HG02571 (cell line): ENCODE data around the gene THRAP3.
"Not testable (repeated sequence)": the region's sequence is repeated elsewhere in the genome, so short reads cannot be mapped to it uniquely, and the experiment has no call there.

Source experiments
- ATAC-seq: cut with Tn5 transposase; IDR thresholded peaks from one replicate; pipeline ENCODE4 v1.9.1; 2021; ENCODE audit warnings: mild to moderate bottlenecking, moderate library complexity; ENCODE audit not compliant: unreplicated experiment

The THRAP3 gene

DNA sequence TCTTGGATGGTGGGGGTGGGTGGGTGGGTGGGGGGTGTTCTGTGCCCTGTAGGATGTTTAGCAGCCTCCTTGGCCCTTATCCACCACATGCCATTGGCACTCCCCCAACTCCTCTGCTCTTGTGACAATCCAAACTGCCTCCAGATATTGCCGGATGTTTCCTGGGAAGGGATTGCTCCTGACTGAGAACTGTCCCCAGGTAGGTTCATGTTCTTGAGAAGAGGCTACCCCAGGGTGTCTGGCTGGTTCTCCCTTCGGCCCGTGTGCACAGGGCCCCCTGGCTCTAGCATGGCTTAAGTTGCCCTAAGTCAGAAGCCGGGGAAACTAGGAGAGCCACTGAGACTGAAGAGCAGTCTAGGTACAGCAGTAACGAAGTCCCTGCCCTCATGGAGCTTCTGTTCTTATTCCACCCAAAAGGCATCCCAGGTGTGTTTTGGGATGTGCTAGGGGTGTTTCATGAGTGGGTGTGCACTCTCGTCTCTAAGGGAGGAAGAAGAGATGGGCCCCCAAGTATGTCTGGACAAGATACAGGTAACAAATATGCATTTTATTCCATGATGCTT lies 19.8 kb upstream of the THRAP3 start:
- no peak for ATAC-seq

DNA sequence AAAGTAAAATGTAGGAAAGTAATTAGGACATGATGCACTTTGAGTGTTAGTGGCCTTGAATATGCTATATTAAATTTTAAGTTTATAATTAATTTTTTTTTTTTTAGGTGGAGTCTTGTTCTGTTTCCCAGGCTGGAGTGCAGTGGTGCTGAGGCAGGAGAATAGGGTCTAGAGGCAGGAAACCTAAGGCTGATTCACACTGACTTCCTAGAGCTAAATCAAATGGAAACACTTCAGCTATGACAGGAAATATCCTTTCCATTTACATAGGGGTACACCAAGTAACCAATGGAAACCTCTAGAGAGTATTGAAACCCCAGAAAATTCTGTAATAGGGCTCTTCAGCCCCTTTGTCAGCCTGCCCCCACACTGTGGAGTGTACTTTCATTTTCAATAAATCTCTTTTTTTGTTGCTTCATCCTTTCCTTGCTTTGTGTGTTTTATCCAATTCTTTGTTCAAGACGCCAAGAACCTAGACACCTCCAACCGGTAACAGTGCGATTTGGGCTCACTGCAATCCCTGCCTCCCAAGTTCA lies 17.9 kb upstream of the THRAP3 start:
- ATAC-seq = no peak

DNA sequence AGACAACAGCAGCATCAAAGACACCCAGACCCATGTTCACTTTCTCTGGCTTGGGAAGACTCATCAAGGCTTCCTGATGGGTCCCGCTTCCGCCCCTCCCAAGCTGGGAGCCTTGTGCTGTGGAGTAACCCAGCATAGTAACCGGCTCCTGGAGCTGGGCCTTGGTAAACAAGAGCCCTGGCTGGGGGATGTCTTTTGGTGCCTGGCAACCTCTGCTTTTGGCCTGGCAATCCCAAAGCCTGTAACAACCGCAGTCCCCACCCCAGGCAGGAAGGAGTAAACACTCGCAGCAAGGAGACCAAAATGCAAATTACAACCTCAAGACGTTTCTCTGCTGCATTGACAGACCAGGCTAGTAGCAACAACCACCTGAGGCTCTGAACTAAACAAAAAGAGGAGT lies 16.9 kb upstream of the THRAP3 start:
- ATAC-seq = no peak

DNA sequence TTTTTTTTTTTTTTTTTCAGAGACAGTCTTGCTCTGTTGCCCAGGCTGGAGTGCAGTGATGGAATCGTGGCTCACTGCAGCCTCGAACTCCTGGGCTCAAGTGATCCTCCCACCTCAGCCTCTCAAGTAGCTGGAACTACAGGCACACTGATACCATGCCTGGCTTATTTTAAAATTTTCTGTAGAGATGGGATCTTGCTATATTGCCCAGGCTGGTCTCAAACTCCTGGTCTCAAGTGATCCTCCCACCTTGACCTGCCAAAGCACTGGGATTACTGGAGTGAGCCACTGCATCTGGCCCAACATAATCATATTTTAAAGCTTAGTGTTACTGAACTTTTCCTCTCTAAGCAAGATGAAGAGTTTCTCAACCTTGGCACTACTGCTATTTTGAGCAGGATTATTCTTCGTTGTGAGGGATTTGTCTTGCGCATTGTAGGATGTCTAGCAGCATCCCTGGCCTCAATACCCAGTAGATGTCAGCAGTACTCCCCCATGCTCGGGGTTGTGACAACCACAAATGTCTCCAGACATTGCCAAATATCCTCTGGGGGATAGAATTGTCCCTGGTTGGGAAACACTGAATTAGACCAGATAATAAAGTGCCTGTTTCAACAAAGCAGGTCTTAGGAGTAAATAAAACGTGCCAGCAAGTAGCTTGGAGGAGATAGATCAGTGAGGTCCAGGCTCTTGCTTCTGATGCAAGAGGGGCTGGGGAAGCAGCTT lies 15.1 kb upstream of the THRAP3 start:
- ATAC-seq = no peak

DNA sequence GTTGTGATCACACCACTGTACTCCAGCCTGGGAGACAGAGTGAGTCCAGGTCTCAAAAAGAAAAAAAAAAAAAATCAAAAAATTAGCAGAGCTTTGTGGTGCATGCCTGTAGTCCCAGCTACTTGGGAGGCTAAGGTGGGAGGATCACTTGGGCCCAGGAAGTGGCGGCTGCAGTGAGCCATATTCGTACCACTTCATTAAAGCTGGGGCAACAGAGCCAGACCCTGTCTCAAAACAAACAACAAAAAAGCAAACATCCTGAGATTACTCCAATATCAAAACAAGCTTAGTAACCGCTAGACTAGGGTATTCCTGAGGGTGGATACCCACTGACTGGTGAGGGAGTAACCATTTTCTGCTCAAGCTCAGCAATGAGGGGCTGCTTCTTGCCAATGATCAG lies 12.9 kb upstream of the THRAP3 start:
- no peak for ATAC-seq

DNA sequence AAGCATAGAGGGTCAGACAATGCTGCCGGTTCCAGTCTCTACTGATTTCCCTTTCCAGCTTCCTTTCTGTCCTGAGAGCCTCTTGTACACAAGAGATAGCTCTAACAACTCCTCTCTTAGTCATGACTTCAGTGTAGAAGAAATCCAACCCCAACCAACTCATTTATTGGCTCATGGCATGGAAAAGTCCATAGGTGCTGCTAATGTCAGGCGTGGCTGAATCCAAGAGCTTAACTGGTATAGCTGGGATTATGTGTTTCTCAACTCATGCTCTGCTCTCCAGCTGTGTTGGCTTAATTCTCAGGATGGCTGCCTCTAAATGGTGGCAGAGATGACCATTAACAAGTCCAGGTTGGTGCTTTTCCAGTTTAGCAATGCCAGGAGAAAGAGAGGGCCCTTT lies 12.4 kb upstream of the THRAP3 start:
- ATAC-seq = no peak

DNA sequence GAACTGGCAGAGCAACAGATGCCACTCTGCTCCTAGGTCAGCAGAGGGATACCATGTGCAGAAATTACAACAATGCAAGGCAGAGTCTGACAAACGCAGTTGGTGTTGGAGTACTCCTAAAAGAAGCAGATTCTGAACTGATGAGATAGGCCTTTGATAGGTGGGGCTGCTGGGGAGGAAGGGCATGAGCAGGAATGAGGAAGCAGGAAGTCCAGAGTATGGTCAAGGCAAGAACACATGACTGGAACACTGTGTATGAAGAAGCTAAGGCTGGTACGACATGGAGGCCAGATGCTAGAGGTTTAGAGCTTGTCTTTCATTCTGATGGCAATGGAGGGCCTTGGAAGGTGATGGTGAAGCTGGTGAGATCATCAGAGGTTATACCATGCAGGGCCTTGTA lies 11.5 kb upstream of the THRAP3 start:
- no peak for ATAC-seq

DNA sequence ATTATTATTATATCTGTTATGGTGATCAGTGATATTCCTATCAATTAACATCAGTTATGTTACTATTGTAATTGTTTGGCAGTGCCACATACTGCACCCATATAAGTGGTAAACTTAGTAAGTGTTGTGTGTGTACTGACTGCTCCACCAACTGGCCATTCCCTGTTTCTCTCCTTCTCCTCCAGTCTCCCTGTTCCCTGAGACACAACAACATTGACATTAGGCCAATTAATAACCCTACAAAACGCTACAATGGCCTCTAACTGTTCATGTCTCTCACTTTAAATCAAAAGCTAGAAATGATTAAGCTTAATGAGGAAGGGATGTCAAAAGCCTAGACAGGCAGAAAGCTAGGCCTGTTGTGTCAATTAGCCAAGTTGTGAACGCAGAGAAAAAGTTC lies 6.6 kb upstream of the THRAP3 start:
- no peak for ATAC-seq

DNA sequence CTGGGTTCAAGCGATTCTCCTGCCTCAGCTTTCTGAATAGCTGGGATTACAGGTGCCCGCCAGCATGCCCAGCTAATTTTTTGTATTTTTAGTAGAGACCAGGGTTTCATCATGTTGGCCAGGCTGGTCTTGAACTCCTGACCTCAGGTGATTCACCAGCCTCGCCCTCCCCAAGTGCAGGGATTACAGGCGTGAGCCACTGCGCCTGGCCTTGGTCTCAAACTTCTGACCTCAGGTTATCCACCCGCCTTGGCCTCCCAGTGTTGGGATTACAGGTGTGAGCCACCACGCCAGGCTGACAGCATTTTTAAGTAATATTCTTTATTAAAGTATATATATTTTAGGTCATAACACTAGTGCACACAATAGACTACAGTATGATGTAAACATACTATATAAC lies 2.3 kb upstream of the THRAP3 start:
- ATAC-seq = not testable (repeated sequence)

DNA sequence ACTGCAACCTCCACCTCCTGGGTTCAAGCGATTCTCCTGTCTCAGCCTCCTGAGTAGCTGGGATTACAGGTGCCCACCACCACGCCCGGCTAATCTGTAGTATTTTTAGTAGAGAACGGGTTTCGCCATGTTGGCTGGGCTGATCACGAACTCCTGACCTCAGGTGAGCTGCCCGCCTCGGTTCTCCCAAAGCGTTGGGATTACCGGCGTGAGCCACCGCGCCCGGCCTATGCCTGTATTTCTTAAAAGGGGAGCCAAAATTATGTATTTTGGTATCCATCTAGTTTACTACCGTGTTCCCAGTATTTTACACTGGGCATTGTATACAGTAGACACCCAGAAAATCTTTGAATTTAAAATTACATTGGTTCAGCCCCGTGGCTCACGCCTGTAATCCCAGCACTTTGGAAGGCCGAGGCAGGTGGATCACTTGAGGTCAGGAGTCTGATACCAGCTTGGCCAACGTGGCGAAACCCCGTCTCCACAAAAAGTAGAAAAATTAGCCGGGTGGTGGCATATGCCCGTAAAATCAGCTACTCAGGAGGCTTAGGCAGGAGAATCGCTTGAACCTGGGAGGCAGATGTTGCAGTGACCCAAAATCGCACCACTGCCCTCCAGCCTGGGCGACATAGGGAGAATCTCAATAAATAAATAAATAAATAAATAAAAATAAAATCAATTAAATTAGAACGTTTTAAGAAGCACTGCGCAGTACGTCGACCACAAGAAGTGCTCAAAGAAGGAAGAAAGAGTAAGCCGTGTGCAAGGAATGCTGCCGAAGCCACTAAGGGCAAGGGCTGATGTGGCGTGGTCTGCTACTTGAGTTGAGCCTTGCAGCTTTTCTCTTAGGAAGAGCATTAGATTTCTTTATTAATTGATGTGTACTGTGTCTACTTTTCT lies 1.5 kb upstream of the THRAP3 start:
- ATAC-seq = no peak

DNA sequence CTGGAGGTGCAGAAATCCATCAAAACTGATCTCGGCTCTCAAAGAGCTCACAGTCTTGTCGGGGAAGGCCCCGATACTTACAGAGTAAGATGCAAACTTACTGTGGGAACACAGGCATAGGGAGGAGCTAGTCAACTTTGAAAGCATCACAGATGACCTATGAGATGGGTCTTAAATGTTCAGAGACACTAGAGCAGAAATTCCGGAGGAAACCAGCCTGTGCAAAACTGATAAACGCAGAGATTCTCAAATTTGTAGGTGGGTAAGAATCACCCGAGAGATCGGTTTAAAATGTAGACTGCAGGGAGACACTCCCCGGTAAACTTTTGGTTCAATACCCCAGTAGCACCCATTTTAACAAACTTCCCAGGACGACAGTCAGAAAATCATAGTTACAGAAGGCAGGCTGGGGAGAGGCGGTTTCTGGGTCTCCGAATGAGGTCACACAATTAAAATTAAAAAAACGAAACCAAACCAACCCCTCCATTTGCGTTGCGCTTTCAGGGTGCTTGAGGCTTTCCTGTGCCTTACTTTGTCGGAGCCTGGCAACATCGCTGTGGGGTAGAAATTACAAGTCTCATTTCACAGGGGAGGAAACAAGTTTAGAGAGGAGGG lies 755 bp upstream of the THRAP3 start:
- peak; percentile 23 for ATAC-seq

DNA sequence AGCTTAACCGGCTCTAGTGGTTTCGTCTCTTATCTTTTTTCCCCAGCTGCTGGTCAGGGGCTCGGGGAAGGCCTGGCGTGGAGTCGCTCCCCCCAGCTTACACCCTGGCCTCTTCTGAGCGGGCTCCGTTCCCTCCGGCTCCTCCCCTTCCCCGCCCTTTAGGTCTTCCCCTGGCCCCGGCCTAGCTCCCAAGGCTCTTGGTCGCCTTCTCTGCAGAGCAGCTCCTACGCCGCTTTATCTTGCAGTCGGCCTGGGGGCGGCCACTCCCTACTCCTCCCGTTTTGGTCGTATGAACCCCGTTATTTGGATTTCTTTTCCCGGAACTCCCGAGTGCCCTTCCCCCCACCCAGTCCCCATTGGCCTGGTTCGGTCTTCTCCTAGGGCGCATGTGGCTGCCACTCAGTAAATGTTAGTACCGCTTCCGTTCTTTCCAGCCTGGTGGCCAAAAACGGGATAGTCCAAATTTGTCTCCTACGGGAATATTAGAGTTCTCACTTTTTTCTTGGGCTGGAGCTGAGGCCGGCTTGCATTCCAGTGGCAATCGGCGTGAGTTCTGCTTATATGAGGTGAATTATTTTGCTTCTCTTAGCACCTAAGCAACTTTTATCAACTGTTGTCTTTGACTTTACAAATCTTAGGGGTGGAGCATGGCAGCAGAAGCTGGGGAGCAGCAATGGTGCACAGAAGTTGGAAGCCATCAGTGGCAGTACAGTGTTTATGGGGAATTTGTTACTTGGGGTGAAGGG lies 467 bp downstream of the THRAP3 start:
- ATAC-seq = peak; percentile 51

DNA sequence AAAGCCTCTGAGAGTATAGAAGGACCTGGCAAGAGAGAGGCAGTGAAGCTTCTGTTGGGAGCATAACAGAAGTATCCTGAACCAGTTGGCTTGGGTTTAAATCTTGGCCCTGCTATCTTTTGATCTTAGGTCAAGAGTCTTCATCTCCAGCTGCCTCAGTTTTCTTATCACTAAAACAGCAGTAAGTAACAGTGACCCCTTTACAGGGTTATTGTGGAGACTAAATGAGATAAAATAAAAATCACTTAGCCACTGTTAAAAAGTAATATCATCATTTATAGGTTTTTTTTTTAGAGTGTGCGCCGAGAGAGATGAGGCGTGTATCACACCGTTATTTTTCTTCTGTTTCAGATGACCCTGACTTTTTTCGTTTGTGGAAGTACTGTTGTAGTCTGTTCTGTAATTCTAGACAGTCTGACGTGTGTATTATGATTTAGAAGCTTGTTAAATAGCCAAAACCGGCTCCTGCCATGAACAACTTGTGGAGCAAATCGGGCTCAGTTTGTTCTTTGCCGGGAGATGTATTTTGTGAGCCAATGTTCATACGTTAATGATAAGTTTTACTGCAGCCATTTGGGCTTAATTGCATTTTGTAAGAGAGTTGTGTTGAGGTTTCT lies 1.1 kb downstream of the THRAP3 start:
- no peak for ATAC-seq

DNA sequence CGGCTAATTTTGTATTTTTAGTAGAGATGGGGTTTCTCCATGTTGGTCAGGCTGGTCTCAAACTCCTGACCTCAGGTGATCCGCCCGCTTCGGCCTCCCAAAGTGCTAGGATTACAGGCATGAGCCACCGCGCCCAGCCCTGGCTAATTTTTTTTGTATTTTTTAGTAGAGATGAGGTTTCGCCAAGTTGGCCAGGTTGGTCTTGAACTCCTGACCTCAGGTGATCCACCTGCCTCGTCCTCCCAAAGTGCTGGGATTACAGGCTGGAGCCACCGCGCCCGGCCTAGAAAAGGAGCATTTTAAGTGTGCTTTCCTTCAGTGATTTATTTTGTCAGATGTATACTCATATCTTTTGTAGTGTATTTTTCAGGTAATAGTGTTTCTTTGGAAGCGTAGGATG lies 6.0 kb downstream of the THRAP3 start:
- not testable (repeated sequence) for ATAC-seq

DNA sequence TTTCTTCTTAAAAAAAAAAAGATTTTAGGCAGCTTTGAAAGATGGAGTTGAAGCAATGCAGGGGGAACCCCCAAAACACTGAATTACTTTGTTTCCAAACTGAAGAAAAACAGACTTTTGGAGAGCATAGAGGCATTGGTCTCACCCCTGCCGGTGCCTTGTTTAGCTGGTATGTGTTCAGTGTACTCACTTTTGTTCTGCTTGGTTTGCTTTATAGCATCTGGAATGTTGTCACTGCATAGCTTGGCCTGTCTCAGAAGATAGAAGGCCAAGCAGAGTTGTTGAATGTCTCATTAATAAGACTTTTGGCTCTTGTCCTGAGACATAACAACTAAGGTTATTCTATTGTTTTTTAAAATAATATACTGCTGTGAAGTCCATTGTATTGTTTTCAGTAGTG lies 6.9 kb downstream of the THRAP3 start:
- no peak for ATAC-seq

DNA sequence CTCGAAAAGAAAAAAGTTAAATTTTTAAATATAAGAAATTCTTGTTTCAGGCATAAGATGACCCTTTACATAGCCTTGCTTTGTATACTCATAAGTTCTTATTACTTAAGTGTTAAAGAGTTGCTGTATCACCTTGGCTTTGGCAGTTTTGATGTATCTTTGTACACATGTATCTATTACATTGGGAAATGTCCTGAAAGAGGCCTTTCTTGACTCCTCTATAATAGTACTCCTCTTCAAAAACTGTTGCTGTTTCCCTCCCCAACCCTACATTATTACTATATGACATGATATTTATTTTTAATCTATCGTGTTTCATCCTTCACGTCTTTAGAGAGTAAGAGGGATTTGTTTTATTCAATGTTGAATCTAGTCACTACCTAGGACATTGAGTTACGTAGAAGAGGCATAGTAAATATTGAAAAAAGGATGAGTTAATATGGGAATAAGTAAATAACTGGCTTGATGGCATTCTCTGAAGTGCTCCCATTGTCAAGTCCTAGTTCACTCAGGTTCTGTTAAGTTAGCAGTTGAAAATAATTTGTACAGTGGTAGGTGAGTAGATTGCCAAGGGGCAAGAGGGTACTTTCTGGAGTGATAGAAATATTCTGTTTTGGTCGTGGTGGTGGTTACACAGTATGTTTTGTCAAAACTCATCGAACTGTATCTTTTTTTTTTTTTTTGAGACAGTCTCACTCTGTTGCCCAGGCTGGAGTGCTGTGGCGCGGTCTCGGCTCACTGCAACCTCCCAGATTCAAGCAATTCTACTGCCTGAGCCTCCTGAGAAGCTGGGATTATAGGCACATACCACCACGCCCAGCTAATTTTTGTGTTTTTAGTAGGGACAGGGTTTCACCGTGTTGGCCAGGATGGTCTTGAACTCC lies 8.2 kb downstream of the THRAP3 start:
- no peak for ATAC-seq

DNA sequence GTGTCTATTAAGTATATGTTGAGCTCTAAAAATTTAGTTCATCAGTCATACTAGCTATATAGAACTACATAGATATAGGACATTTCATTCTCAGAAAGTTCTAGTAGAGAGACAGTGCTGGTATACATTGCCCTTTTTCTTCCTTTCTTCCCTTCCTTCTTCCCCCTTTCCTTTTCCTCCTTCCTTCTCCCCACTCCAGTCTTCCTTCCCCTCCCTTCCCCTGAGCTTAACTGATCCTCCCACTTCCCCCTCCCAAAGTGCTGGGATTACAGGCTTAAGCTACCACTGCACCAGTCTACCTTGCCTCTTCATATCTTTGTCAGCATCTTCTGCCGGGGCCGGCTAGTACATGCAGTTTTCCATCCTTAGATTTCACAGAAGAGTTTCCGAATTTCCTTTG lies 12.1 kb downstream of the THRAP3 start:
- ATAC-seq = no peak

DNA sequence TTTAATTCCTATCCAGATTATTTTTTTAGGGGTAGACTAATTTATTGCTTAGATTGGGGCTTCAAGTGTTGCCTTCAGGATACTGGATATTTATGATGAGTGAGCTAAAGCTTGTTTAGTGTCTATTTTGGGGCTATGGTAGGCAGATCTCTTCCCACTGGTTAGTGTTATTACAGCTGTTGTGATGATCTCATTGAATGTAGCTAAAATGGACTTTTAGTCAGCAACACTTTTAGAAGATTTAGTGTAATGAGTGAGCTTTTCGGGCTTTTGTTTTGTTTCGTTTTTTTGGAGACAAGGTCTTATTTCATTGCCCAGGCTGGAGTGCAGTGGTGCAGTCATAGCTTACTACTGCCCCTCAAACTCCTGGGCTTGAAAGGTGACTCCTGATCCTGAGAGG lies 14.2 kb downstream of the THRAP3 start:
- ATAC-seq = no peak

DNA sequence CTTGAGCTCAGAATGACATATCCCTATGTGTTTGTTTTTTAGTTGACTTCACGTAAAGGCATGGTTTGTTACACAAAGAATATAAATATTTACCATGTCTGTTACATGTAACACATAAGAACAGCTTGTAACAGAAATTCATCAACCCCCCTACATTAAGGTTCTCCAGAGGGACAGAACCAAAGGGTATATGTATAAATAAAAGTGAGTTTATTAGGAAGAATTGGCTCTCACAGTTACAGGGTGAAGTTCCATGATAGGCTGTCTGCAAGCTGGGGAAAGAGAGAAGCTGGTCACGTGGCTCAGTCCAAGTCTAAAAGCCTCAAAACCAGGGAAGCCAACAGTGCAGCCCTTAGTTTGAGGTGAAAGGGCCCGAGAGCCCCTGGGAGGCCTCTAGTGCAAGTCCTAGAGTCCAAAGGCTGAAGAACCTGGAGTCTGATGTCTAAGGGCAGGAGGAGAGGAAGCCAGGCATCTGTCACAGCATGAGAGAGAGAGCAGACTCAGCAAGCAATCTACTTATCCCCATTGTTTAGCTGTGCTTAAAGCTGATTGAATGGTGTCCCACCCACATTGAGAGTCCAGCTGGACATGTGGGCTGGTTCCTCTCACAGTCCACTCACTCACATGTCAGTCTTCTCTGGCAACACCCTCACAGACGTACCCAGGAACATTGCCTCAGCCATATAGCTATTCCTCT lies 15.8 kb downstream of the THRAP3 start:
- no peak for ATAC-seq
